Measurements from ENCODE around the gene GADD45B. TPM values are rescaled to one million over a fixed set of nuclear protein-coding genes. Genes with fewer than 3 reads are reported as not detected.
"Not testable (repeated sequence)": the region's sequence is repeated elsewhere in the genome, so short reads cannot be mapped to it uniquely, and the experiment has no call there.

Gene GADD45B
- total RNA-seq, 4 donors from 2014 or later = 230 to 440 (median 337) TPM

DNA sequence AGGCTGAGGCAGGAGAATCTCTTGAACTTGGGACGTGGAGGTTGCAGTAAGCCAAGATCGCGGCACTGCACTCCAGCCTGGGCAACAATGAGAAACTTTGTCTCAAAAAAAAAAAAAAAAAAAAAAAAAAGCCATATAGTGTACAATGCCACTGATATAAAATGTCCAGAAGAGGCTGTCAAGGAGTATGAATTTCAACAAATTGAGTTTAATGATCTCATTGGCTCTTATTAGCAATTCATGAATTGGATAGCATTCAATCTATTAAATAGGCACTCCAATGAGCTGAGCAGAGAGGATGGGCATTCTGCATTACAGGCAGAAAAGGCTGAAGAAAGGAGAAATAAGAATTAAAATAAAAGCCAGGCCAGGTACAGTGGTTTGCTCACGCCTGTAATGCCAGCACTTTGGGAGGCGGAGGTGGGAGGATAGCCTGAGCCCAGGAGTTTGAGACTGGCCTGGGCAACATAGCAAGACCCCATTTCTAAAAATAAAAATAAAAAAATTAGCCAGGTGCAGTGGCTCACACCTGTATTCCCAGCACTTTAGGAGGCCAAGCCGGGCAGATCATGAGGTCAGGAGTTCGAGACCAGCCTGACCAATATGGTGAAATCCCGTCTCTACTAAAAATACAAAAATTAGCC, 18.4 kb upstream of the GADD45B start:
- DNase-seq (ENCODE audit: low spot score in 2 of 2) = no peak
- no peak for TF ChIP-seq EP300 (IDR thresholded peaks at IDR 0.05)
- TF ChIP-seq, protein P1, sequence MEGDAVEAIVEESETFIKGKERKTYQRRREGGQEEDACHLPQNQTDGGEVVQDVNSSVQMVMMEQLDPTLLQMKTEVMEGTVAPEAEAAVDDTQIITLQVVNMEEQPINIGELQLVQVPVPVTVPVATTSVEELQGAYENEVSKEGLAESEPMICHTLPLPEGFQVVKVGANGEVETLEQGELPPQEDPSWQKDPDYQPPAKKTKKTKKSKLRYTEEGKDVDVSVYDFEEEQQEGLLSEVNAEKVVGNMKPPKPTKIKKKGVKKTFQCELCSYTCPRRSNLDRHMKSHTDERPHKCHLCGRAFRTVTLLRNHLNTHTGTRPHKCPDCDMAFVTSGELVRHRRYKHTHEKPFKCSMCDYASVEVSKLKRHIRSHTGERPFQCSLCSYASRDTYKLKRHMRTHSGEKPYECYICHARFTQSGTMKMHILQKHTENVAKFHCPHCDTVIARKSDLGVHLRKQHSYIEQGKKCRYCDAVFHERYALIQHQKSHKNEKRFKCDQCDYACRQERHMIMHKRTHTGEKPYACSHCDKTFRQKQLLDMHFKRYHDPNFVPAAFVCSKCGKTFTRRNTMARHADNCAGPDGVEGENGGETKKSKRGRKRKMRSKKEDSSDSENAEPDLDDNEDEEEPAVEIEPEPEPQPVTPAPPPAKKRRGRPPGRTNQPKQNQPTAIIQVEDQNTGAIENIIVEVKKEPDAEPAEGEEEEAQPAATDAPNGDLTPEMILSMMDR (IDR thresholded peaks at IDR 0.05) = no peak
- TF ChIP-seq POLR2A (IDR thresholded peaks at IDR 0.05) = no peak
- no peaks in the 10 kb centered on the region for H3K9me3 ChIP-seq
- H3K4me3 ChIP-seq = peak overlapping the region; percentile 16 to 100 (median 60)
- H3K27me3 ChIP-seq = no peaks in the 10 kb centered on the region
- WGBS, 2 donors = 79 to 80% methylated on average over 8 of the region's 8 CpGs
- H3K36me3 ChIP-seq = peaks cover 0 to 8% (median 0%) of the 10 kb centered on the region in 3 donors
- peak overlapping the region; percentile 34 to 90 (median 76) for H3K27ac ChIP-seq
- H3K4me1 ChIP-seq = peaks cover 4 to 38% (median 22%) of the 10 kb centered on the region in 4 donors

DNA sequence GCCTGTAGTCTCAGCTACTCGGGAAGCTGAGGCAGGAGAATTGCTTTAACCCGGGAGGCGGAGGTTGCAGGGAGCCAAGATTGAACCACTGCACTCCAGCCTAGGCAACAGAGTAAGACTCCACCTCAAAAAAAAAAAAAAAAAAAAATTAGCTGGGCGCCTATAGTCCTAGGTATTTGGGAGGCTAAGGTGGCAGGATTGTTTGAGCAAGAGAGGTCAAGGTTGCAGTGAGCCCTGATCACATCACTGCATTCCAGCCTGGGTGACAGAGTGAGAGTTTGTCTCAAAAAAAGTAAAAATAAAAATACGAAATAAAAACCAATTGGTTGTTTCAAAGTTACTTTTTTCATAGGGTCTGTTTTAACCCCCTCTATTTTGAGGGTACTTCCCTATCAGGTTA, 17.9 kb upstream of the GADD45B start:
- Histone ChIP-seq H3K27ac (no peak overlapping the region), H3K27me3 (no peaks in the 10 kb centered on the region), H3K9me3 (no peaks in the 10 kb centered on the region), H3K4me3 (no peak overlapping the region), H3K4me1 (peaks cover 4 to 42% (median 24%) of the 10 kb centered on the region in 4 donors), H3K36me3 (peaks cover 0 to 6% (median 0%) of the 10 kb centered on the region in 3 donors)
- TF ChIP-seq, protein P1 (IDR thresholded peaks at IDR 0.05) = no peak
- TF ChIP-seq EP300 (IDR thresholded peaks at IDR 0.05) = no peak
- TF ChIP-seq POLR2A (IDR thresholded peaks at IDR 0.05) = no peak
- DNase-seq (ENCODE audit: low spot score in 2 of 2) = no peak
- 89 to 93% methylated on average over 5 of the region's 5 CpGs for WGBS, 2 donors

DNA sequence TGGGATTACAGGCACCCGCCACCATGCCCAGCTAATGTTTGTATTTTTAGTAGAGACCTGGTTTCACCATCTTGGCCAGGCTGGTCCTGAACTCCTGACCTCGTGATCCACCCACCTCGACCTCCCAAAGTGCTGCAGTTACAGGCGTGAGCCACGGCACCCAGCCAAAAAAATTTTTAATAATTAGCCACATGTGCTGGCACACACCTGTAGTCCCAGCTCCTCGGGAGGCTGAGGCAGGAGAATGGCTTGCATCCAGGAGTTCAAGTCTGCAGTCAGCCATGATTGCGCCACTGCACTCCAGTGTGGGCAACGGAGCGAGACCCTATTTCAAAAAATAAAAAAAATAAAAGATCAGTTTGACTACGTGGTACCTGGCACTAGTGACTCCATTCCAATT, 17.2 kb upstream of the GADD45B start:
- not testable (repeated sequence) for H3K27me3 ChIP-seq; H3K36me3 ChIP-seq; H3K4me3 ChIP-seq; DNase-seq (ENCODE audit: low spot score in 2 of 2); H3K9me3 ChIP-seq; H3K27ac ChIP-seq
- 83 to 87% methylated on average over 10 of the region's 10 CpGs for WGBS, 2 donors
- H3K4me1 ChIP-seq = peaks cover 4 to 42% (median 24%) of the 10 kb centered on the region in 4 donors

DNA sequence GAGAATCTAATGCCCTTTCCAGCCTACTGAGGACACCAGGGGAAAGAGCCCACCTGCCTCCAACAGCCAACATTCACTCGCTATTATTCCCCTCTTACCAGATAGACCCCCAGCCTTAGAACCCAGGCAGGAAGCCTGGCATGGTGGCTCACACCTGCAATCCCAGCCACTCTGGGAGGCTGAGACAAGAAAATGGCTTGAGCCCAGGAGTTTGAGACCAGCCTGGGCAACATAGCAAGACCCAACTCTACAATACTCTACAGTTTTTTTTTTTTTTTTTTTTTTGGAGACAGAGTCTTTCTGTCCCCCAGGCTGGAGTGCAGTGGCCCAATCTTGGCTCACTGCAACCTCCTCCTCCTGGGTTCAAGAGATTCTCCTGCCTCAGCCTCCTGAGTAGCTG, 15.7 kb upstream of the GADD45B start:
- no peaks in the 10 kb centered on the region for H3K36me3 ChIP-seq
- 100% methylated on average over 1 of the region's 1 CpG for WGBS, 2 donors
- no peaks in the 10 kb centered on the region for H3K9me3 ChIP-seq
- no peak for DNase-seq (ENCODE audit: low spot score in 2 of 2)
- no peak overlapping the region for H3K4me3 ChIP-seq
- no peaks in the 10 kb centered on the region for H3K27me3 ChIP-seq
- TF ChIP-seq POLR2A (IDR thresholded peaks at IDR 0.05) = no peak
- no peak overlapping the region for H3K27ac ChIP-seq
- H3K4me1 ChIP-seq = peaks cover 4 to 34% (median 23%) of the 10 kb centered on the region in 4 donors

DNA sequence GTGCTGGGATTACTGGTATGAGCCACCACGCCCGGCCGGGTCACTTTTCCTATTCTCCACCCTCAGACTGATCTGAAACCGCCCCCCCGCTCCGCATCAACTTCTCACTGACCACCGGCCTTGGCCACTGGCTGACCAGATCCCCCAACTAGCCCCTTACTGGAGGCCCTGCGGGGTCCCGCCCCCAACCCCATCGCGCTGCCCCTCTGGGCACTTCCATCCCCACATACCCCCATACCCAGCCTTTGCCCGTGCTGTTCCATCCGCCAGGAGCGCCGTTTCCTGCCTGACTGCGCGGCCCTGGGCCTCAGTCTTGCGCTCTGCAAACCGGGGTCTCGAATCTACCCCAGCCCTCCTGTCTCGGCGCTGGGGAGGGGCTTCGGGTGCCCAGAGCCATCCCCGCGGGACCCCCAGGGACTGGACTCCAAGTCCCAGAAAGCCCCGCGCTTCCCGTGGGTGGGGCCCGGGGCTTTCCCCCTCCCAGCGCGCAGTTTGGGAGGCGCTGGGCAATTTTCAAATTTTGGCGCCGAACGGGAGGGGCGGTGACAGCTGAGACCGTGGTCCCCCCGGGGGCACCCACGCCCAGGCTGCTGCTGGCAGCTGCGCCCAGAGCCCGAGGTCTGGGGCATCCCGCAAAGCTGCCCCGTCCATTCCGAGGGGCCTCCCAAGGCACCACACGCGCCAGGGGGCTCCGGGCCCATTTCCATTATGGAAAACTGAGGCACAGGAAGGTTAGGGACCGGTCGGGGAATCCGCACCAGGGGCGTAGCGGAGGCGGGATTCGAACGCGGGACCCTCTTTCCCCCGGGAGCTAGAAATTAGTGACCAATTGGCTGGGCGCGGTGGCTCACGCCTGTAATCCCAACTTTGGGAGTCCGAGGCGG, 13.9 kb upstream of the GADD45B start:
- TF ChIP-seq, protein P1 (IDR thresholded peaks at IDR 0.05) = no peak
- TF ChIP-seq POLR2A (IDR thresholded peaks at IDR 0.05) = no peak
- no peak for TF ChIP-seq EP300 (IDR thresholded peaks at IDR 0.05)
- 1 to 2% methylated on average over 45 to 54 of the region's 62 CpGs for WGBS, 2 donors
- H3K4me1 ChIP-seq = peaks cover 4 to 22% (median 15%) of the 10 kb centered on the region in 4 donors
- no peaks in the 10 kb centered on the region for H3K9me3 ChIP-seq
- no peaks in the 10 kb centered on the region for H3K27me3 ChIP-seq
- H3K27ac ChIP-seq = peak overlapping the region in 1 of 4 donors; percentile 61
- peak overlapping the region; percentile 27 to 58 (median 50) for H3K4me3 ChIP-seq
- no peaks in the 10 kb centered on the region for H3K36me3 ChIP-seq
- no peak for DNase-seq (ENCODE audit: low spot score in 2 of 2)

All from tibial nerve (tissue), 4 donors.